HG02852 (cell line): ENCODE data around the gene SLC39A9.
"Not testable (repeated sequence)": the region's sequence is repeated elsewhere in the genome, so short reads cannot be mapped to it uniquely, and the experiment has no call there.

Experiments
- ATAC-seq: cut with Tn5 transposase; IDR thresholded peaks from one replicate; pipeline ENCODE4 v1.9.1; 2021; ENCODE audit warnings: mild to moderate bottlenecking, moderate library complexity; ENCODE audit not compliant: unreplicated experiment

SLC39A9 gene

GRCh38 chr14:69368381-69368780 lies 30.1 kb upstream of the SLC39A9 start:
- ATAC-seq = no peak

GRCh38 chr14:69370061-69370460 lies 28.4 kb upstream of the SLC39A9 start:
- ATAC-seq = no peak

GRCh38 chr14:69372146-69372545 lies 26.3 kb upstream of the SLC39A9 start:
- no peak for ATAC-seq

GRCh38 chr14:69373104-69373503 lies 25.4 kb upstream of the SLC39A9 start:
- ATAC-seq = no peak

- no peak for ATAC-seq
Observed at GRCh38 chr14:69374235-69374634, 24.3 kb upstream of the SLC39A9 start.

GRCh38 chr14:69375182-69375581 lies 23.3 kb upstream of the SLC39A9 start:
- ATAC-seq = no peak

- ATAC-seq = no peak
Observed at GRCh38 chr14:69375722-69376121, 22.8 kb upstream of the SLC39A9 start.

- ATAC-seq = no peak
Observed at GRCh38 chr14:69376439-69376838, 22.1 kb upstream of the SLC39A9 start.

- no peak for ATAC-seq
Observed at GRCh38 chr14:69378274-69378673, 20.2 kb upstream of the SLC39A9 start.

- no peak for ATAC-seq
Observed at GRCh38 chr14:69387311-69387710, 11.2 kb upstream of the SLC39A9 start.

- not testable (repeated sequence) for ATAC-seq
Observed at GRCh38 chr14:69391400-69391799, 7.1 kb upstream of the SLC39A9 start.

GRCh38 chr14:69392481-69392880 lies 6.0 kb upstream of the SLC39A9 start:
- ATAC-seq = no peak

GRCh38 chr14:69395929-69396328 lies 2.6 kb upstream of the SLC39A9 start:
- no peak for ATAC-seq

GRCh38 chr14:69398818-69399210 lies 322 bp downstream of the SLC39A9 start:
- no peak for ATAC-seq

GRCh38 chr14:69399750-69400149 lies 1.3 kb downstream of the SLC39A9 start:
- no peak for ATAC-seq

GRCh38 chr14:69400154-69400553 lies 1.7 kb downstream of the SLC39A9 start:
- no peak for ATAC-seq

- no peak for ATAC-seq
Observed at GRCh38 chr14:69401841-69402240, 3.3 kb downstream of the SLC39A9 start.

GRCh38 chr14:69404478-69404877 lies 6.0 kb downstream of the SLC39A9 start:
- ATAC-seq = no peak

- ATAC-seq = no peak
Observed at GRCh38 chr14:69404883-69405282, 6.4 kb downstream of the SLC39A9 start.

GRCh38 chr14:69405762-69406161 lies 7.3 kb downstream of the SLC39A9 start:
- ATAC-seq = no peak

GRCh38 chr14:69408331-69408960 lies 10.0 kb downstream of the SLC39A9 start:
- ATAC-seq = no peak

GRCh38 chr14:69413483-69413882 lies 15.0 kb downstream of the SLC39A9 start:
- ATAC-seq = no peak

GRCh38 chr14:69416087-69416486 lies 17.6 kb downstream of the SLC39A9 start:
- not testable (repeated sequence) for ATAC-seq
